ENCODE measurements around the gene MCC. TPM values are rescaled to one million over a fixed set of nuclear protein-coding genes. Genes with fewer than 3 reads are reported as not detected.
A peak's percentile ranks its signal among the peaks of the same experiment; 100 is the strongest.

Gene MCC
- total RNA-seq, 1 experiment from 2014 or later: 7.1 TPM

DNA sequence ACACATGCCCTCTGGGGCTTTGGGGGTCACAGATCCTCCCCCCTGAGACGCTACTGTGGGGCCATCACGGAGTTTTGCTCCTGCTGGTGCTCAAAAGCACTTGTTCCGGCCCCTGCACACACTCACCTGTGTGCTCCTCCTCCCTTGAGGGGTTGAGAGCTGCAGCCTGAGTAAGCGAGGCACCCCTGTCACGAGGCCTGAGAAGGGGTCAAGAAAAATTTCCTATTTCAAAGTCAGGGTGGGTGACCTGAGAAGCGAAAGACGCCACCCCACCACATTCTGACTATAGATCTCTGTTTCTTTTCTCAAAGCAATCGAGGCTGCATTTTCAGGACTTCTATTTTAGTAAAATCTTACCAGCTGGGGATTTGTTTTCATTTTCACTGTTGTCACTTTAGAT, 373.2 kb downstream of the MCC start:
- intact Hi-C loops (cut with micrococcal nuclease): no loop called here
- POLR2A ChIA-PET (ENCODE audit: unreplicated experiment): no interaction called here

DNA sequence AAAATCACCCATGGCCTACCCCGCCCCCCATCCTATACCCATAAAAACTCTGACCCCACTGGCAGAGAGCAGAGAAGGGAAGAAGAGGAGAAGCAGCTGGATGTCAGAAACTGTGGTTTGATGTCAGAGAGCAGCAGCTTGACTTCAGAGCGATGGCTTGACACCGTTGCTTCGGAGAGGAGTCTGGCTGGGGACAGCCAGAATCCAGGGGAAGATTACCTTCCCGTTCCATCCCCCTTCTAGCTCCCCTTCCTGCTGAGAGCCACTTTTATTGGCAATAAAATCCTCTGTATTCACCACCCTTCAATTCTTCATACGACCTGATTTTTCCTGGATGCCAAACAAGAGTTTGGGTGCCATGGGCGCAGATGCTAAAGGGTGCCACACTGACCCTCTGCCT, 373.7 kb downstream of the MCC start:
- Histone ChIP-seq H3K27ac (ENCODE audit: low read length) (no peak overlapping the region), H3K4me3 (ENCODE audit: low read length) (no peak overlapping the region), H3K9me2 (replicated peaks; ENCODE audit: low read length) (no peaks in the 10 kb centered on the region), H3K9me3 (ENCODE audit: low read length) (no peaks in the 10 kb centered on the region), H3K36me3 (ENCODE audit: low read depth, low read length) (no peaks in the 10 kb centered on the region), H3K27me3 (ENCODE audit: low read length) (no peaks in the 10 kb centered on the region), H3K4me1 (ENCODE audit: insufficient read depth, low read length) (no peaks in the 10 kb centered on the region; the same call in 1 of the 2 replicates), H3F3A (ENCODE audit: low read length, unreplicated experiment) (no peaks in the 10 kb centered on the region), H4K20me1 (ENCODE audit: low read length) (no peaks in the 10 kb centered on the region), H3K9ac (ENCODE audit: low read length) (no peak overlapping the region), H2AFZ (ENCODE audit: low read length) (no peak overlapping the region), H3K79me2 (ENCODE audit: low read length) (no peaks in the 10 kb centered on the region), H3K4me2 (ENCODE audit: low read length) (no peak overlapping the region)
- BruUV-seq (replicated peaks): no TSS peak
- ChIA-PET CTCF (no interaction called here), POLR2A (ENCODE audit: unreplicated experiment) (no interaction called here)
- intact Hi-C loops (cut with micrococcal nuclease): no loop called here
- no peak for ATAC-seq
- no peak for DNase-seq
- TF ChIP-seq, protein P1, sequence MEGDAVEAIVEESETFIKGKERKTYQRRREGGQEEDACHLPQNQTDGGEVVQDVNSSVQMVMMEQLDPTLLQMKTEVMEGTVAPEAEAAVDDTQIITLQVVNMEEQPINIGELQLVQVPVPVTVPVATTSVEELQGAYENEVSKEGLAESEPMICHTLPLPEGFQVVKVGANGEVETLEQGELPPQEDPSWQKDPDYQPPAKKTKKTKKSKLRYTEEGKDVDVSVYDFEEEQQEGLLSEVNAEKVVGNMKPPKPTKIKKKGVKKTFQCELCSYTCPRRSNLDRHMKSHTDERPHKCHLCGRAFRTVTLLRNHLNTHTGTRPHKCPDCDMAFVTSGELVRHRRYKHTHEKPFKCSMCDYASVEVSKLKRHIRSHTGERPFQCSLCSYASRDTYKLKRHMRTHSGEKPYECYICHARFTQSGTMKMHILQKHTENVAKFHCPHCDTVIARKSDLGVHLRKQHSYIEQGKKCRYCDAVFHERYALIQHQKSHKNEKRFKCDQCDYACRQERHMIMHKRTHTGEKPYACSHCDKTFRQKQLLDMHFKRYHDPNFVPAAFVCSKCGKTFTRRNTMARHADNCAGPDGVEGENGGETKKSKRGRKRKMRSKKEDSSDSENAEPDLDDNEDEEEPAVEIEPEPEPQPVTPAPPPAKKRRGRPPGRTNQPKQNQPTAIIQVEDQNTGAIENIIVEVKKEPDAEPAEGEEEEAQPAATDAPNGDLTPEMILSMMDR (conservative IDR thresholded peaks at IDR 0.05; ENCODE audit: low read depth, low read length): no peak
- TF ChIP-seq EZH2 (IDR thresholded peaks at IDR 0.05; ENCODE audit: low read length, unreplicated experiment): no peak
- no peak for TF ChIP-seq EZH2phosphoT487 (IDR thresholded peaks at IDR 0.05; ENCODE audit: borderline replicate concordance, low read length)

More for the DNA sequence above, 373.2 kb downstream of the MCC start:
- Histone ChIP-seq H3K27me3 (ENCODE audit: low read length) (no peaks in the 10 kb centered on the region), H4K20me1 (ENCODE audit: low read length) (no peaks in the 10 kb centered on the region), H3F3A (ENCODE audit: low read length, unreplicated experiment) (no peaks in the 10 kb centered on the region), H3K9ac (ENCODE audit: low read length) (no peak overlapping the region), H3K4me1 (ENCODE audit: insufficient read depth, low read length) (no peaks in the 10 kb centered on the region; the same call in 1 of the 2 replicates), H3K9me3 (ENCODE audit: low read length) (no peaks in the 10 kb centered on the region), H3K4me3 (ENCODE audit: low read length) (no peak overlapping the region), H3K4me2 (ENCODE audit: low read length) (no peak overlapping the region), H2AFZ (ENCODE audit: low read length) (no peak overlapping the region), H3K27ac (ENCODE audit: low read length) (no peak overlapping the region), H3K36me3 (ENCODE audit: low read depth, low read length) (no peaks in the 10 kb centered on the region), H3K9me2 (replicated peaks; ENCODE audit: low read length) (no peaks in the 10 kb centered on the region), H3K79me2 (ENCODE audit: low read length) (no peaks in the 10 kb centered on the region)
- no TSS peak for BruUV-seq (replicated peaks)
- TF ChIP-seq EZH2phosphoT487 (IDR thresholded peaks at IDR 0.05; ENCODE audit: borderline replicate concordance, low read length): no peak
- TF ChIP-seq EZH2 (IDR thresholded peaks at IDR 0.05; ENCODE audit: low read length, unreplicated experiment): no peak
- TF ChIP-seq, protein P1 (conservative IDR thresholded peaks at IDR 0.05; ENCODE audit: low read depth, low read length): no peak
- DNase-seq (no peak), ATAC-seq (no peak)
- CTCF ChIA-PET: no interaction called here

DNA sequence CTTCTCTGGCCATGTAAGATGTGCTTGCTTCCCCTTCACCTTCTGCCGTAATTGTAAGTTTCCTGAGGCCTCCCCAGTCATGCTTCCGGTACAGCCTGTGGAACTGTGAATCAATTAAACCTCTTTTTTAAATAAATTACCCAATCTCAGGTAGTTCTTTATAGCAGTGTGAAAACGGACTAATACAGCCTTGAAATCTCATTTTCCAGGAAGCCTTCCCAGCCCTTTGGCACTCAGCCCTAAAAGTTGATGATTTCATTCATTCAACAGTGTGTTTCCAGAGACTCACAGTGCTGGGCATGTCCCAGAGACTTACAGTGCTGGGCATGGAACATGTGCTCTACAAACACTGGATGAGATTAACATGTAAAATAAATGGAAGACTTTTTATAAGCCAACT, 375.8 kb downstream of the MCC start:
- Histone ChIP-seq H3K9me3 (ENCODE audit: low read length) (no peaks in the 10 kb centered on the region), H3F3A (ENCODE audit: low read length, unreplicated experiment) (no peaks in the 10 kb centered on the region), H3K9me2 (replicated peaks; ENCODE audit: low read length) (no peaks in the 10 kb centered on the region), H3K27me3 (ENCODE audit: low read length) (no peaks in the 10 kb centered on the region), H3K4me2 (ENCODE audit: low read length) (no peak overlapping the region), H3K4me1 (ENCODE audit: insufficient read depth, low read length) (no peaks in the 10 kb centered on the region; the same call in 1 of the 2 replicates), H3K4me3 (ENCODE audit: low read length) (no peak overlapping the region), H3K36me3 (ENCODE audit: low read depth, low read length) (no peaks in the 10 kb centered on the region), H4K20me1 (ENCODE audit: low read length) (no peaks in the 10 kb centered on the region), H3K9ac (ENCODE audit: low read length) (no peak overlapping the region), H3K79me2 (ENCODE audit: low read length) (no peaks in the 10 kb centered on the region), H2AFZ (ENCODE audit: low read length) (no peak overlapping the region), H3K27ac (ENCODE audit: low read length) (no peak overlapping the region)
- ChIA-PET POLR2A (ENCODE audit: unreplicated experiment) (no interaction called here), CTCF (no interaction called here)
- intact Hi-C loops (cut with micrococcal nuclease): no loop called here
- no TSS peak for BruUV-seq (replicated peaks)
- DNase-seq: peak; percentile 73
- peak; percentile 85 for ATAC-seq
- no peak for TF ChIP-seq EZH2phosphoT487 (IDR thresholded peaks at IDR 0.05; ENCODE audit: borderline replicate concordance, low read length)
- TF ChIP-seq, protein P1 (conservative IDR thresholded peaks at IDR 0.05; ENCODE audit: low read depth, low read length): no peak
- no peak for TF ChIP-seq EZH2 (IDR thresholded peaks at IDR 0.05; ENCODE audit: low read length, unreplicated experiment)

All from PC-3 (cell line).